ENCODE measurements around the gene RAET1E.
"Not testable (repeated sequence)": the region's sequence is repeated elsewhere in the genome, so short reads cannot be mapped to it uniquely, and the experiment has no call there.

RAET1E gene

DNA sequence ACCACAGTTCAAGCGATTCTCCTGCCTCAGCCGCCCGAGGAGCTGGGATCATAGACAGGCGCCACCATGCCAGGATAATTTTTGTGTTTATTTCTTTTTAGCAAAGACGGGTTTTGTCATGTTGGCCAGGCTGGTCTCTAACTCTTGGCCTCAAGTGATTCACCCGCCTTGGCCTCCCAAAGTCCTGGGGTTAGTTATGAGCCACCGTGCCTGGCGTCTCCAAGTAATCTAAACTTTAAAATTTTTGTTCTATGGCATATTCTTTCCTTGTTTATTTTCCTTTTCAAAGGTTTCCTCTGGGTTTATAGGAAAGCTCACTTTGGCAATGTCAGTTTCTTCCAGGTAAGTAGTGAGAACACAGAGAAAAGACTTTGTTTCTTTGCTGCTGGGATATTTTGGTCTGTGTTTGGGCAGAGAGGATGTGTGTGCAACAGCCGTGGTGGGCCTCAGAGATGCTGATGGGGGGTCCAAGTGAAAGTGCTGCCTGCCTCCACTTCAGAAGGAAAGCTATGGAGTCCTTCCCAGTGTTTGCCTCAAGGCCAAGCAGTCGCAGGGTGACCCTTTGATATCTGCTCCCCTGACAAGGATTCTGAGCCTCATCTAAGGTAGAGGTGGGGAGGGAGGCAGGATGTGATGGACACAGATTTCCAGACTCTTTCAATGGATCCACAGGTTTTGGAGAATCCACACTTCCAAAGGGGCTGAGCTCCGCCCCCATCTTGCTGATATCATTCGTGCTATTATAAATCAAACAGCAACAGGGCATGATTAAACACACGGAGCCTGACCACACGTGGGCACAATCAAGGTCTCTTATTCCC lies 36.1 kb downstream of the RAET1E start:
- DNase-seq (ENCODE audit: low spot score): no peak

DNA sequence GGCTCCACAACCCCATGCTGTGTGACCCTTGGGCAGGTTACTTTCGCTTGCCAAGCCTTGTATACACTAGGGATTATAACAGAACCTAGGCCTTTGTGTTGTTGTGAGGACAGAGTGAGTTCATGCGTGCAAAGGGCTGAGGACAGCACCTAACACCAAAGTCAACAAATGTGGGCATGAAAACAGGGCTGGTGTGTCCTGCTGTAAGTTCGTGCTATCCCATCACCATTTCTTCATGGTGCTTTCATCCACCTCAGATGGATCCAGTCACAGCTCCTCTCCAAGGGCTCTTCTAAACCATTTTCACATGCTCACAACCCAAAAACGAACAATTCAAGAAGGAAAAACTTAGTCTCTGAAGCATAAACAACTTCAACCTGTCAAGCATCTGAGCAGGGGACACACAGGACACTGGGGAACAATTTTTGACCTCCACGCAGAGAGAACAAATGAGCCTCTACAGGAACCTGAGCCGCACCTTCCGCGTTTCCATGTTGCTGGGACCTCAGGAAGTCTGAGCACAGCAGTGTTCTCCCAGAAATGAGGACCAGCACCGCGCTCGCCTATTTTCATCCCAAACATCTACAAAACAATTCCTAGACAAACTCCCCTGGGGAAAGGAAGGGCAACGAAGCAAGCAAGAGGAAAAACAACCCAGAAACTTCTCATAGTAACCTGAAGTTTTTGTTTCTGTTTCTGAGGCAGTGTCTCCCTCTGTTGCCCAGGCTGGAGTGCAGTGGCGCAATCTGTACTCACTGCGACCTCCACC lies 36.9 kb downstream of the RAET1E start:
- no peak for DNase-seq (ENCODE audit: low spot score)

DNA sequence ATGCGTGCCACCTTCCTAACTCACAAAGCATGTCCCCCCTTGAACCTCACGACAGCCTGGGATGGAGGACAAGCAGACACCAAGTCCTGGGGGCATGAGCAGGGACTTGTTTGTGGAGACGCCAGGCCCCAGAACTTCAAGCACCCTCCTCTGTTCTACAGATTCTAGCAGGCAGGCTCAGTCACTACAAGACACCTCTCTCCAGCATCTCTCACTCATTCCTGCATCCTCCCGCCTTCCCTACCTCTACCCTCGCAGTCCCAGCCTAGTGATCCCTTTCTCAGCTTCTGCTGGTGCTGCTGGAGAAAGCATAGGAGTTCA lies 37.4 kb downstream of the RAET1E start:
- no peak for DNase-seq (ENCODE audit: low spot score)

DNA sequence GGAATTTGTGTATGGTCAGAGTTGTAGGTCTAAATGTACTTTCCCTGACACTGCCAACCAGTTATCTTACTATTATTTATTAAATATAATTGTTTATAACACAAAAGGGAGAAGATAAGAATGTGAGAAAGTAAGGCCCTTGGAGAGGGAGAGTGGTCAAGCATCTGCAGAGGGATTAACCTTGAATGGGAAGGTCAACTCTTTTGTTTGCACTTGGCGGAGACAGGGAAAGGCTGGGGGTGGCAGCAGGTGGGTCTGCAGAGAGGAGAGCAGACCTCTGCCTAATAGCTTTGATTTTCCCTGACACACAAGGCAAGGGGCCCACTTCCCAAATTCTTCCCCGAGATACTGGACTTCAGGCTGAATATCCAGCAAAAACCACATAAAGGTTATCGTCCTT lies 38.0 kb downstream of the RAET1E start:
- no peak for DNase-seq (ENCODE audit: low spot score)

DNA sequence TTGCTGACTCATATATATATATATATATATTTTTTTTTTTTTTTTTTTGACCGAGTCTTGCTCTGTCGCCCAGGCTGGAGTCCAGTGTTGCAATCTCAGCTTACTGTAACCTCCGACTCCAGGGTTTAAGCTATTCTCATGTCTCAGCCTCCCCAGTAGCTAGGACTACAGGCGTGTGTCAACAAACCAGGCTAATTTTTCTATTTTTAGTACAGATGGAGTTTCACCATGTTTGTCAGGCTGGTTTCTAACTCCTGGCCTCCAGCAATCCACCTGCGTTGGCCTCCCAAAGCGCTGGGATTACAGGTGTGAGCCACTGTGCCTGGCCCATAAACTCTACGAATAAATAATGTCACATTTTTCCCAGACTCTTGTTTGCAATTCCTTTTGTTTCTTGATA lies 38.5 kb downstream of the RAET1E start:
- DNase-seq (ENCODE audit: low spot score): no peak

DNA sequence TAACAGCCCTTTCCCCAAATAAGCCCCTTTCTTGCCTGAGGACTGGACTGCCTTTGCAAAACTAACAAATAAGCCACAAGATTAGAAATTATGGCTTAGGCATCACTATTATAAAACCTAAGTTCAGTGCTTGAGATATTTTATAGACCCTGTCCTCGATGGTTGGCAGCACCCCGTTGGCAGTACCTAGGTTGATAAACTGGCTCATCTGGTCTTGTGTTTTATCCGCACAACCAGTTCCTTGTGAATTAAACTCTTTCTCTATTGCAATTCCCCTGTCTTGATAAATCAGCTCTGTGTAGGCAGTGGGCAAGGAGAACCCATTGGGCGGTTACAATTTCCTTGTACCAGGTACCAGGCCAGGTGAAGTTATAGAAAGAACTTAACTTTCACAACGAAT lies 40.4 kb downstream of the RAET1E start:
- no peak for DNase-seq (ENCODE audit: low spot score)

DNA sequence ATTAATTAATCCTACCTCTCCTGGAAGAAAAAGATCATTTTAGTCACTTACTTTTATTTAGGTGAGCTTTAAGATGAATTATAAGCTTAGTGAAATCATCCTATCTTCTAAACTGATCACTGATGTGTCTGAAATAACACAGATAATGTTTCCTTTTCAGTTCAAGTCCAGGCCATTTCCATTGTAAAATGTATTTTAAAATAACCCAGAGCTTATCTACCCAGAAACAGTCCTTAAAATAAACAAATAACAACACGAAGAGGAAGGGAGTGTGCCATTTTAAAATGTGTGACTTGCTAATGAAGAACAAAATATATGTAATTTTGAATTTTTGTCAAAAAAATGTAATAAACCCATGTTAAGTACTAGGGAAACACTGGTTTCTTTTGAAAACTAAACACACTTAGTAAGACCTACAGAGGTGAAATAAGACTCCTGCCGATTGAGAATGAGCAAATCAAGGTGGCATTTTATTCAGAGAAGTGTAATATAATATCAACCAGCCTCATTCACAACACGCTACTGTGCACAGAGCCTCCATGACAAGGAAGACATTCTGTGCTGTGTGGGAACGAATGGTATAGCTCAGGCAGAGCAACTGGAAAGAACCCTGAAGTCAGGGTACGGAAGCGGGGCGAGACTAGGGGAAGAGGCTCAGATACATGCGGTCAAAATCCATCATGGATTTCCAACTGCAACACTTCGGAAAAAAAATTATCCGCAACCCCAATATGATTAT lies 41.5 kb downstream of the RAET1E start:
- DNase-seq (ENCODE audit: low spot score): no peak

DNA sequence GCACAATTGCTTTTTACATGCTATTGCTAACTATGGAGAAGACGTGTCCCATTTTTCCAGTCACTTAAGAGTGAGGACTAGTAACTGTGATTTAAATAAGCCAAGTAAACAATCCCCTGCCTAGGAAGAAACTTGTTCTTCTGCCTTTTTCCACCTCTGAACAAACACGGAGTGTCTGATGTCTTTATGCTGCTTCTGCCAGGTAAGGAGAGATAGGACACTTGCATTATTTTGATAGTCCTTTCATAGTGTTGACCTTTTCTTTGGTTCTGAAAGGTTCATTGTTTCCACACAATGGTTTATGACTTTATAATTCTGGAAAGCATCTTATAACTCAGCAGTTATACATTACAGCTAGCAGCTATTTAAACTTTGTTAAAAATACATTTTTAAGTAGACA lies 42.2 kb downstream of the RAET1E start:
- no peak for DNase-seq (ENCODE audit: low spot score)

DNA sequence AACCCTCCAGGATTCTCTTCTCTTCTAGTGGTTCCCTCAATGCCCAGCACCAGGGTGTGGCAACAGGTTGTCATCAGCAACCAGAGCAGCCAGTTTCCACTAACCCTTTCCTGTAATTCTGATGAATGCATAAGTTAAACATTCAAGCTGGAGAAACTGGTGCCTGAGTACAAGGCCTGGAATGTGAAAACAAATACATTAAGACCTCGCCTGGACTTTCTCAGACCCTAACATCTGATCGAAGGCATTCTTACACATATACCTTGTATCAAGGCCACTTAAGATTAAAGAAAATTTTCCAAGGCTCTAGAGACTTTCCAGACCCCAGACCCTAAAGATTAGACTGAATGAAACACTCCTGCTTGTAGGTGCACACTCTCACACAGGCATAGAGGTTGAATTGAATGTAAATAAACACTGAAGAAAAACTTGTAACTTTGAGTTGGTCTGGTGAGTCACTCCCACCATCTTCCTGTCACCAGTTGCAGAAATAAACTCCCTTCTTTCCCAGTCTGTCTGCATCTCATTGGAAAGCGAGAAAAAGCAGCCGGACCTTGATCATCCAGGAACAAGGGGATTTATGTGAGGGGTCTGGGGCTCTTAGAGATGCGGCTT lies 42.8 kb downstream of the RAET1E start:
- no peak for DNase-seq (ENCODE audit: low spot score)

DNA sequence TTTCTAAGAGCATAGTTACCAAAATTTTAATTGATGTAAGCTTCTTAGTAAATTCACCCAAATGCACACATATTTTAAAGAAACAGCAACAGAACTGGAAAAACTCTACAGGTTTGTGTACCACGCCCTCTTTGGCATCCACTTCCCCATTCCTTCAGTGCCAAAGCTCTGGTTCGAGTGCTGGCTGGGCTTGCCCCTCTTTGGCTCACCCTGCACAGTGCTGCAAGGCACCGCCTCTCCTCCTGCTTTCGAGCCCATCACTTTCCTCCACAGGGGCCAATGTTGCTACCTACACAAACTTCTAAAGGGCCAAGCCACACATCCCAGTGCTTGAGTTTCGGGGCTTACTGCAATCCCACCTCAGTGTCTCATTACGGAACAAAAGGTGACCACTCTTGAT lies 43.4 kb downstream of the RAET1E start:
- DNase-seq (ENCODE audit: low spot score): no peak

DNA sequence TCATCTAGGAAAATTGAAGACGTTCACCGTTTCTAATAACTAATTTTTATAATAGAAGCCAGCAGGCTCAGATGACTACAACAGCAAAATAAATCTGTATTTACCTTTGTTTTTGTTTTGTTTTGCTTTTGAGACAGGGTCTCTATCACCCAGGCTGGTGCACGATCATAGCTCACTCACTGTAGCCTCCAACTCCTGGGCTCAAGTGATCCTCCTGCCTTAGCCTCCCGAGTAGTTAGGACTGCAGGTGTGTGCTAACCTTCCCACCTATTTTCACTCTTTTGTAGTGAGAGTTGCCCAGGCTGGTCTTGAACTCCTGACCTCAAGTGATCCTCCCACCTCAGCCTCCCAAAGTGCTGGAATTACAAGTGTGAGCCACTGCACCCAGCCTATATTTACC lies 43.9 kb downstream of the RAET1E start:
- not testable (repeated sequence) for DNase-seq (ENCODE audit: low spot score)

DNA sequence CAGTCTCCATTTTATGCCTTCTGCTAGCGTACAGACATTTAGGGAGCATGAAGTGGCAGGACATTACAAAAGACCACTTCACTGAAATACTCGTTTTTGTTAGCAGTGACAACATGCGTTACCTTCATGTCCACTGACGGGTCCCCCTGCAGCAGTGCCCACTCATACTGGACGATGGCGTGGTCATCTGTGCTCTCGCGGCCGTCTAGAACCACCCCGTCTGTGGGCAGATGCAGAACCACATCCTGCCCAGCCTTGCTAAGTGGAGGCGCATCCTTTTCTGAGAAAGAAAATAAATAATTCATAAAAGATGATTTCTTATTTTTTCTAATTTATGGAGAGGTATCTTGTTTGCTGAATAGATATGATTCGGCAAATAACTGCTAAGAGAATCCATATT lies 45.0 kb downstream of the RAET1E start:
- DNase-seq (ENCODE audit: low spot score): no peak

DNA sequence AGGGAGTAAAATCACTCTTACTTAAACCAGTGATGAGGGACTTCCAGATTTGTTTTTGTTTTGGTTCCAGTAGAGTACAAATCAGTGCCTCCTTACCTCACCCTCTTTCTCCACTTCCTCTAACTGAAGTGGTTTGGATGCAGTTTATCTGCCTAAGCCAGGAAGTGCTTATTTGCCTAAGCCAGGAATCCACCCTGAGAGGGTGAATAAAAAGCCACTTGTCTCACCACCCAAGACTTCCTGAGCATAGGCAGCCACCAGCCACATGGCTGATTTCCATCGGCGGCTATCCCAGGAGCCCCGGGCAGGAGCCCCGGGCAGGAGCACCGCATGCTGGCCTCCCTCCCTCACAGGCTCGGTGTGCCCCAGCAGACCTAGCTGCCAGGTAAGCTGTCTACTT lies 45.7 kb downstream of the RAET1E start:
- DNase-seq (ENCODE audit: low spot score): no peak

DNA sequence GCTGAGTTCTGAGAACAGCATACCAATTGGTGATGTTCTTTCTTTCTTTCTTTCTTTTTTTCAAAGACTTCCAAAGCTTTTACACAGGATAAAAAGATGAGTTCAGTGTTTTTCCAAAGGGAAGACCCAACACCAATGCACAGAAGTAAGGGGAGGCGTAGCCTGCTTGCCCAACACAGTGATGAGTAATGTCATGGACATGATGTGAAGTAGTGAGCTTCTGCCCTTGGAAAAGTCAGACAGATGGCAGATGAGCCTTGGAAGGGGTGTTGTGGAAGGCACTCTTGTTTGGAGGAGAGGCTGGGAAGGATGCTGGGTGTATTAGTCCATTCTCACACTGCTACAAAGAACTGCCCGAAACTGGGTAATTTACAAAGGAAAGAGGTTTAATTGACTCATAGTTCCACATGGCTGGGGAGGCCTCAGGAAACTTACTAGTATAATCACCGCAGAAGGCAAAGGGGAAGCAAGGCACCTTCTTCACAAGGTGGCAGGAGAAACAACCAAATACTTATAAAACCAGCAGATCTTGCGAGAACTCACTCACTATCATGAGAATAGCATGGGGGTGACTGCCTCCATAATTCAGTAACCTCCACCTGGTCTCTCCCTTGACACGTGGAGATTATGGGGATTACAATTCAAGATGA lies 46.3 kb downstream of the RAET1E start:
- DNase-seq (ENCODE audit: low spot score): no peak

DNA sequence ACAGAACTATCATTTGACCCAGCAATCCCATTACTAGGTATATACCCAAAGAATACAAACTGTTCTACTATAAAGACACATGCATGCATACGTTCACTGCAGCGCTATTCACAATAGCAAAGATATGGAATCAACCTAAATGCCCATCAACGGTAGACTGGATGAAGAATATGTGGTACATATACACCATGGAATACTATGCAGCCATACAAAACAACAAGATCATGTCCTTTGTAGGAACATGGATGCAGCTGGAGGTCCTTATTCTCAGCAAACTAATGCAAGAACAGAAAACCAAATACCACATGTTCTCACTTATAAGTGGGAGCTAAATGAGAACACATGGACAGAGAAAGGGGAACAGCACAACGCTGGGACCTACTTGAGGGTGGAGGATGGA lies 49.6 kb downstream of the RAET1E start:
- not testable (repeated sequence) for DNase-seq (ENCODE audit: low spot score)

Data from hematopoietic multipotent progenitor cell treated with erythropoietin and hydrocortisone succinate and interleukin-3 and kit ligand, for 15 days (in vitro differentiated cells).